IgD-negative memory B cell (primary cell): ENCODE data around the gene GPR25. TPM values are rescaled to one million over a fixed set of nuclear protein-coding genes. Genes with fewer than 3 reads are reported as not detected.

ENCODE experiments used
- H3K27ac Mint-ChIP-seq, 3 donors: one replicate each; pipeline ENCODE4 v1.8.0; 2020 to 2022; ENCODE audit warnings: mild to moderate bottlenecking in 3 of 3, mixed read lengths in 3 of 3, moderate library complexity in 1 of 3
- H3K27me3 Mint-ChIP-seq: one replicate; pipeline ENCODE4 v1.8.0; 2021; ENCODE audit warnings: mixed read lengths
- H3K36me3 Mint-ChIP-seq: one replicate; pipeline ENCODE4 v1.8.0; 2020; ENCODE audit warnings: mild to moderate bottlenecking, mixed read lengths
- H3K4me1 Mint-ChIP-seq, 3 donors: one replicate each; pipeline ENCODE4 v1.8.0; 2020 to 2022; ENCODE audit warnings: mixed read lengths in 3 of 3, mild to moderate bottlenecking in 1 of 3
- H3K4me3 Mint-ChIP-seq, 4 donors: one replicate each; pipeline ENCODE4 v1.8.0; 2020 to 2022; ENCODE audit warnings: mild to moderate bottlenecking in 4 of 4, mixed read lengths in 4 of 4, moderate library complexity in 3 of 4
- H3K9me3 Mint-ChIP-seq, 3 donors: one replicate each; pipeline ENCODE4 v1.8.0; 2020 to 2021; ENCODE audit warnings: mixed read lengths in 3 of 3, mild to moderate bottlenecking in 1 of 3
- polyA plus RNA-seq: library from polyadenylated mRNA; unstranded; fragments of 300-500 nt; fragmentation: Illumina TruSeq; gene quantifications from one replicate; pipeline ENCODE4 v1.2.3, GENCODE V29; 2021

GPR25 gene
- polyA plus RNA-seq, 1 donor from 2014 or later: 41.1 TPM

GRCh38 chr1:200885623-200886402 is 13.0 kb downstream of the GPR25 start:
- Mint-ChIP-seq H3K4me3 (peak overlapping the region in 1 of 4 donors; percentile 59), H3K4me1 (peaks cover 44 to 55% (median 53%) of the 10 kb centered on the region in 3 donors), H3K27me3 (no peaks in the 10 kb centered on the region), H3K9me3 (no peaks in the 10 kb centered on the region), H3K36me3 (peaks cover 2% of the 10 kb centered on the region), H3K27ac (peak overlapping the region; percentile 33 to 68 (median 56))

GRCh38 chr1:200886594-200886993 is 13.8 kb downstream of the GPR25 start:
- Mint-ChIP-seq H3K4me1 (peaks cover 47 to 56% (median 48%) of the 10 kb centered on the region in 3 donors), H3K27me3 (peaks cover 3% of the 10 kb centered on the region), H3K4me3 (peak overlapping the region in 3 of 4 donors; percentile 61 to 93 (median 76)), H3K9me3 (no peaks in the 10 kb centered on the region), H3K36me3 (peaks cover 2% of the 10 kb centered on the region), H3K27ac (peak overlapping the region in 1 of 3 donors; percentile 78)

- H3K36me3 Mint-ChIP-seq: peaks cover 2% of the 10 kb centered on the region
- peak overlapping the region in 2 of 3 donors; percentile 6 to 78 for H3K27ac Mint-ChIP-seq
- no peaks in the 10 kb centered on the region for H3K9me3 Mint-ChIP-seq
- H3K4me3 Mint-ChIP-seq: peak overlapping the region; percentile 38 to 93 (median 68)
- H3K27me3 Mint-ChIP-seq: peaks cover 5% of the 10 kb centered on the region
- H3K4me1 Mint-ChIP-seq: peaks cover 47 to 52% (median 49%) of the 10 kb centered on the region in 3 donors
These were observed 14.3 kb downstream of the GPR25 start for GRCh38 chr1:200887036-200887435.

GRCh38 chr1:200887772-200888348 is 15.1 kb downstream of the GPR25 start:
- H3K27me3 Mint-ChIP-seq: peaks cover 7% of the 10 kb centered on the region
- peaks cover 2% of the 10 kb centered on the region for H3K36me3 Mint-ChIP-seq
- H3K4me3 Mint-ChIP-seq: peak overlapping the region; percentile 58 to 93 (median 78)
- no peaks in the 10 kb centered on the region for H3K9me3 Mint-ChIP-seq
- H3K4me1 Mint-ChIP-seq: peaks cover 49 to 51% (median 50%) of the 10 kb centered on the region in 3 donors
- peak overlapping the region; percentile 76 to 93 (median 78) for H3K27ac Mint-ChIP-seq

- H3K36me3 Mint-ChIP-seq: peaks cover 2% of the 10 kb centered on the region
- H3K4me3 Mint-ChIP-seq: peak overlapping the region; percentile 58 to 93 (median 76)
- peak overlapping the region; percentile 76 to 93 (median 78) for H3K27ac Mint-ChIP-seq
- H3K27me3 Mint-ChIP-seq: peaks cover 7% of the 10 kb centered on the region
- no peaks in the 10 kb centered on the region for H3K9me3 Mint-ChIP-seq
- peaks cover 49 to 50% (median 50%) of the 10 kb centered on the region in 3 donors for H3K4me1 Mint-ChIP-seq
These were observed 15.6 kb downstream of the GPR25 start for GRCh38 chr1:200888349-200888838.

- Mint-ChIP-seq H3K36me3 (peaks cover 2% of the 10 kb centered on the region), H3K4me3 (peak overlapping the region in 3 of 4 donors; percentile 74 to 79 (median 76)), H3K4me1 (peaks cover 41 to 47% (median 44%) of the 10 kb centered on the region in 3 donors), H3K27me3 (peaks cover 7% of the 10 kb centered on the region), H3K9me3 (no peaks in the 10 kb centered on the region), H3K27ac (peak overlapping the region; percentile 41 to 88 (median 54))
These were observed 16.8 kb downstream of the GPR25 start for GRCh38 chr1:200889571-200889970.

GRCh38 chr1:200890027-200890426 is 17.2 kb downstream of the GPR25 start:
- peak overlapping the region in 2 of 3 donors; percentile 41 to 88 for H3K27ac Mint-ChIP-seq

GRCh38 chr1:200890818-200891773 is 18.3 kb downstream of the GPR25 start:
- Mint-ChIP-seq H3K36me3 (peaks cover 2% of the 10 kb centered on the region), H3K4me1 (peaks cover 40 to 43% (median 43%) of the 10 kb centered on the region in 3 donors), H3K27ac (peak overlapping the region in 1 of 3 donors; percentile 88), H3K4me3 (peak overlapping the region; percentile 79 to 93 (median 84)), H3K27me3 (peaks cover 7% of the 10 kb centered on the region), H3K9me3 (no peaks in the 10 kb centered on the region)

More at GRCh38 chr1:200890027-200890426, 17.2 kb downstream of the GPR25 start:
- H3K4me1 Mint-ChIP-seq: peaks cover 41 to 47% (median 44%) of the 10 kb centered on the region in 3 donors
- peaks cover 7% of the 10 kb centered on the region for H3K27me3 Mint-ChIP-seq
- no peaks in the 10 kb centered on the region for H3K9me3 Mint-ChIP-seq
- H3K36me3 Mint-ChIP-seq: peaks cover 2% of the 10 kb centered on the region
- H3K4me3 Mint-ChIP-seq: peak overlapping the region in 3 of 4 donors; percentile 79 to 93 (median 79)

GRCh38 chr1:200891774-200892157 is 19.0 kb downstream of the GPR25 start:
- Mint-ChIP-seq H3K4me3 (peak overlapping the region; percentile 71 to 92 (median 80)), H3K9me3 (no peaks in the 10 kb centered on the region), H3K27ac (peak overlapping the region in 1 of 3 donors; percentile 52), H3K27me3 (peaks cover 7% of the 10 kb centered on the region), H3K4me1 (peaks cover 39 to 46% (median 44%) of the 10 kb centered on the region in 3 donors), H3K36me3 (peaks cover 2% of the 10 kb centered on the region)

GRCh38 chr1:200892546-200892945 is 19.8 kb downstream of the GPR25 start:
- Mint-ChIP-seq H3K9me3 (no peaks in the 10 kb centered on the region), H3K36me3 (peaks cover 2% of the 10 kb centered on the region), H3K4me1 (peaks cover 35 to 40% (median 39%) of the 10 kb centered on the region in 3 donors), H3K4me3 (peak overlapping the region in 3 of 4 donors; percentile 71 to 92 (median 79)), H3K27ac (peak overlapping the region in 1 of 3 donors; percentile 52), H3K27me3 (peaks cover 7% of the 10 kb centered on the region)

GRCh38 chr1:200892958-200893357 is 20.2 kb downstream of the GPR25 start:
- Mint-ChIP-seq H3K36me3 (peaks cover 4% of the 10 kb centered on the region), H3K27me3 (peaks cover 7% of the 10 kb centered on the region), H3K4me1 (peaks cover 31 to 38% (median 35%) of the 10 kb centered on the region in 3 donors), H3K4me3 (peak overlapping the region in 1 of 4 donors; percentile 71), H3K9me3 (no peaks in the 10 kb centered on the region), H3K27ac (no peak overlapping the region)

- peaks cover 26 to 33% (median 31%) of the 10 kb centered on the region in 3 donors for H3K4me1 Mint-ChIP-seq
- H3K27ac Mint-ChIP-seq: peak overlapping the region in 2 of 3 donors; percentile 46 to 78
- H3K4me3 Mint-ChIP-seq: peak overlapping the region in 2 of 4 donors; percentile 8 to 71
- peaks cover 7% of the 10 kb centered on the region for H3K27me3 Mint-ChIP-seq
- H3K36me3 Mint-ChIP-seq: peaks cover 5% of the 10 kb centered on the region
- H3K9me3 Mint-ChIP-seq: no peaks in the 10 kb centered on the region
These were observed 20.7 kb downstream of the GPR25 start for GRCh38 chr1:200893411-200893901.

- Mint-ChIP-seq H3K27me3 (peaks cover 7% of the 10 kb centered on the region), H3K36me3 (peaks cover 5% of the 10 kb centered on the region)
These were observed 22.1 kb downstream of the GPR25 start, which contains the start of gene INAVA for GRCh38 chr1:200894712-200895442. TSS of gene INAVA (plus strand) at chr1:200894900. CDS start at chr1:200898401, 3,501 bp downstream.

More at GRCh38 chr1:200894712-200895442, 22.1 kb downstream of the GPR25 start, which contains the start of gene INAVA:
- Mint-ChIP-seq H3K27ac (no peak within 1 kb of the TSS), H3K9me3 (no peaks in the 10 kb centered on the region), H3K4me3 (peak within 1 kb of the TSS in 3 of 4 donors; percentile 37 to 60 (median 44)), H3K4me1 (peaks cover 13 to 19% (median 19%) of the 10 kb centered on the region in 3 donors)
